Neural cell (in vitro differentiated cells): ENCODE measurements around the gene NPAS2.

Source experiments
- EP300 ChIP-seq: fragments of 450-650 bp; conservative IDR thresholded peaks from 2 replicates; pipeline ENCODE4 v1.6.1; 2014; ENCODE audit warnings: antibody characterized with exemption, mild to moderate bottlenecking, moderate library complexity; ENCODE audit not compliant: poor library complexity, severe bottlenecking
- EZH2 ChIP-seq: fragments of 200-600, 300-800 bp; shearing (Covaris generic), sonication (generic); IDR thresholded peaks from 2 replicates; pipeline ENCODE4 v1.6.1; 2014; ENCODE audit warnings: antibody characterized with exemption, low read length, borderline replicate concordance, mild to moderate bottlenecking; ENCODE audit not compliant: insufficient read depth, poor library complexity, severe bottlenecking
- POLR2AphosphoS5 ChIP-seq: IDR thresholded peaks from 2 replicates; pipeline ENCODE4 v1.6.1; 2012
- RAD21 ChIP-seq: fragments of 450-650 bp; conservative IDR thresholded peaks from 2 replicates; pipeline ENCODE4 v1.6.1; 2014; ENCODE audit warnings: antibody characterized with exemption, mild to moderate bottlenecking, moderate library complexity
- REST ChIP-seq: IDR thresholded peaks from 2 replicates; pipeline ENCODE4 v1.6.1; 2012; ENCODE audit warnings: borderline replicate concordance
- SMC3 ChIP-seq: fragments of 450-650 bp; conservative IDR thresholded peaks from 2 replicates; pipeline ENCODE4 v1.6.1; 2014; ENCODE audit warnings: antibody characterized with exemption, mild to moderate bottlenecking, moderate library complexity; ENCODE audit not compliant: poor library complexity
- TAF1 ChIP-seq: IDR thresholded peaks from 2 replicates; pipeline ENCODE4 v1.6.1; 2012; ENCODE audit warnings: low read depth
- TF ChIP-seq, protein P1 (sequence below): fragments of 450-650 bp; IDR thresholded peaks from 2 replicates; pipeline ENCODE4 v1.5.1; 2014; ENCODE audit warnings: antibody characterized with exemption, mild to moderate bottlenecking, moderate library complexity; ENCODE audit not compliant: poor library complexity, severe bottlenecking

GRCh38 chr2:100842241-100842922 lies 22.4 kb downstream of the NPAS2 start:
- TF ChIP-seq, protein P1, sequence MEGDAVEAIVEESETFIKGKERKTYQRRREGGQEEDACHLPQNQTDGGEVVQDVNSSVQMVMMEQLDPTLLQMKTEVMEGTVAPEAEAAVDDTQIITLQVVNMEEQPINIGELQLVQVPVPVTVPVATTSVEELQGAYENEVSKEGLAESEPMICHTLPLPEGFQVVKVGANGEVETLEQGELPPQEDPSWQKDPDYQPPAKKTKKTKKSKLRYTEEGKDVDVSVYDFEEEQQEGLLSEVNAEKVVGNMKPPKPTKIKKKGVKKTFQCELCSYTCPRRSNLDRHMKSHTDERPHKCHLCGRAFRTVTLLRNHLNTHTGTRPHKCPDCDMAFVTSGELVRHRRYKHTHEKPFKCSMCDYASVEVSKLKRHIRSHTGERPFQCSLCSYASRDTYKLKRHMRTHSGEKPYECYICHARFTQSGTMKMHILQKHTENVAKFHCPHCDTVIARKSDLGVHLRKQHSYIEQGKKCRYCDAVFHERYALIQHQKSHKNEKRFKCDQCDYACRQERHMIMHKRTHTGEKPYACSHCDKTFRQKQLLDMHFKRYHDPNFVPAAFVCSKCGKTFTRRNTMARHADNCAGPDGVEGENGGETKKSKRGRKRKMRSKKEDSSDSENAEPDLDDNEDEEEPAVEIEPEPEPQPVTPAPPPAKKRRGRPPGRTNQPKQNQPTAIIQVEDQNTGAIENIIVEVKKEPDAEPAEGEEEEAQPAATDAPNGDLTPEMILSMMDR = no peak
- TF ChIP-seq TAF1 (no peak), REST (no peak), EP300 (no peak), EZH2 (no peak), POLR2AphosphoS5 (no peak), RAD21 (no peak), SMC3 (no peak)
